Karpas-422 (cell line): ENCODE data around the gene CNST. TPM values are rescaled to one million over a fixed set of nuclear protein-coding genes. Genes with fewer than 3 reads are reported as not detected.
A peak's percentile ranks its signal among the peaks of the same experiment; 100 is the strongest.

Experiments used
- DNase-seq: peaks from one replicate; pipeline ENCODE4 v3.0.0-alpha.2; 2015
- H2AFZ ChIP-seq: fragments of 200-600 bp; sonication (generic); 2 replicates; pipeline ENCODE4 v1.6.1; 2014; ENCODE audit warnings: antibody characterized with exemption, low read length, mixed read lengths
- H3K27ac ChIP-seq: fragments of 200-600 bp; sonication (generic); 2 replicates; pipeline ENCODE4 v1.5.1; 2014; ENCODE audit warnings: mild to moderate bottlenecking, low read length, moderate library complexity
- H3K27me3 ChIP-seq: fragments of 200-600 bp; sonication (generic); 2 replicates; pipeline ENCODE4 v1.6.1; 2014; ENCODE audit warnings: low read length, mixed read lengths
- H3K36me3 ChIP-seq: fragments of 200-600 bp; sonication (generic); 2 replicates; pipeline ENCODE4 v1.6.1; 2014; ENCODE audit warnings: low read length, mixed read lengths; ENCODE audit not compliant: insufficient read depth
- H3K4me1 ChIP-seq: fragments of 200-600 bp; sonication (generic); 2 replicates; pipeline ENCODE4 v1.6.1; 2014; ENCODE audit warnings: mild to moderate bottlenecking, low read length, mixed read lengths
- H3K4me2 ChIP-seq: fragments of 200-600 bp; sonication (generic); 2 replicates; pipeline ENCODE4 v1.6.1; 2014; ENCODE audit warnings: low read length, low read depth, mild to moderate bottlenecking; ENCODE audit not compliant: poor library complexity, severe bottlenecking
- H3K4me3 ChIP-seq: fragments of 200-600 bp; sonication (generic); 2 replicates; pipeline ENCODE4 v1.5.1; 2014; ENCODE audit warnings: mild to moderate bottlenecking, antibody characterized with exemption, low read length, mixed read lengths
- H3K79me2 ChIP-seq: fragments of 200-600 bp; sonication (generic); 2 replicates; pipeline ENCODE4 v1.6.1; 2014; ENCODE audit warnings: mild to moderate bottlenecking, low read length, mixed read lengths
- H3K9ac ChIP-seq: fragments of 200-600 bp; sonication (generic); 2 replicates; pipeline ENCODE4 v1.6.0; 2014; ENCODE audit warnings: low read length
- H3K9me2 ChIP-seq: fragments of 200-600 bp; sonication (generic), shearing (Covaris generic); replicated peaks from 2 replicates; pipeline ENCODE4 v1.6.0; 2014; ENCODE audit warnings: mild to moderate bottlenecking, low read length, moderate library complexity; ENCODE audit not compliant: insufficient read depth
- H3K9me3 ChIP-seq: fragments of 300-700, 200-600 bp; sonication (generic); 2 replicates; pipeline ENCODE4 v1.6.1; 2014; ENCODE audit warnings: low read length, mixed read lengths
- H4K20me1 ChIP-seq: fragments of 200-600 bp; sonication (generic); 2 replicates; pipeline ENCODE4 v1.6.1; 2014; ENCODE audit warnings: mild to moderate bottlenecking, antibody characterized with exemption, low read length, low read depth; ENCODE audit not compliant: insufficient read depth
- total RNA-seq: library from RNA; depleted of rRNA; stranded (reverse); fragments of >200 nt; shearing (Covaris generic); gene quantifications from 2 replicates; pipeline ENCODE4 v1.2.3, GENCODE V29; 2014; ENCODE audit warnings: low replicate concordance

CNST gene
- total RNA-seq, 1 experiment from 2014 or later: 29.7 TPM

- H4K20me1 ChIP-seq: no peaks in the 10 kb centered on the region
- H3K9me2 ChIP-seq: no peaks in the 10 kb centered on the region
- H3K9ac ChIP-seq: no peak overlapping the region
- peaks cover 66% of the 10 kb centered on the region for H3K79me2 ChIP-seq
- no peak for DNase-seq
- H3K9me3 ChIP-seq: no peaks in the 10 kb centered on the region
- H3K36me3 ChIP-seq: peaks cover 28% of the 10 kb centered on the region
- H3K27me3 ChIP-seq: no peaks in the 10 kb centered on the region
- H3K4me1 ChIP-seq: no peaks in the 10 kb centered on the region; the same call in 1 of the 2 replicates
- no peak overlapping the region for H2AFZ ChIP-seq
- H3K4me2 ChIP-seq: no peak overlapping the region
- no peak overlapping the region for H3K4me3 ChIP-seq
- H3K27ac ChIP-seq: no peak overlapping the region
Observed at GRCh38 chr1:246639732-246640131, 73.5 kb downstream of the CNST start.

GRCh38 chr1:246640747-246641146 is 74.5 kb downstream of the CNST start:
- no peak for DNase-seq
- peaks cover 30% of the 10 kb centered on the region for H3K36me3 ChIP-seq
- H3K9me2 ChIP-seq: no peaks in the 10 kb centered on the region
- H2AFZ ChIP-seq: no peak overlapping the region
- no peaks in the 10 kb centered on the region for H3K9me3 ChIP-seq
- H4K20me1 ChIP-seq: no peaks in the 10 kb centered on the region
- H3K4me3 ChIP-seq: no peak overlapping the region
- H3K27ac ChIP-seq: no peak overlapping the region
- peaks cover 65% of the 10 kb centered on the region for H3K79me2 ChIP-seq
- no peak overlapping the region for H3K4me2 ChIP-seq
- no peaks in the 10 kb centered on the region for H3K27me3 ChIP-seq
- H3K4me1 ChIP-seq: no peaks in the 10 kb centered on the region; the same call in 1 of the 2 replicates
- no peak overlapping the region for H3K9ac ChIP-seq

- Histone ChIP-seq H3K4me2 (no peak overlapping the region), H3K4me1 (no peaks in the 10 kb centered on the region; the same call in 1 of the 2 replicates), H3K4me3 (no peak overlapping the region), H4K20me1 (no peaks in the 10 kb centered on the region), H3K27me3 (no peaks in the 10 kb centered on the region), H3K9me2 (no peaks in the 10 kb centered on the region), H3K27ac (no peak overlapping the region), H2AFZ (no peak overlapping the region), H3K36me3 (peaks cover 31% of the 10 kb centered on the region), H3K9me3 (no peaks in the 10 kb centered on the region), H3K79me2 (peaks cover 64% of the 10 kb centered on the region), H3K9ac (no peak overlapping the region)
- no peak for DNase-seq
Observed at GRCh38 chr1:246641394-246641793, 75.1 kb downstream of the CNST start.

- Histone ChIP-seq H4K20me1 (no peaks in the 10 kb centered on the region), H2AFZ (no peak overlapping the region), H3K4me1 (peaks cover 10% of the 10 kb centered on the region), H3K27ac (no peak overlapping the region), H3K27me3 (no peaks in the 10 kb centered on the region), H3K79me2 (peaks cover 59% of the 10 kb centered on the region), H3K4me3 (no peak overlapping the region), H3K4me2 (no peak overlapping the region), H3K9me2 (no peaks in the 10 kb centered on the region), H3K9ac (no peak overlapping the region), H3K36me3 (peaks cover 32% of the 10 kb centered on the region), H3K9me3 (no peaks in the 10 kb centered on the region)
- DNase-seq: no peak
Observed at GRCh38 chr1:246642719-246643118, 76.5 kb downstream of the CNST start.

- H3K27me3 ChIP-seq: no peaks in the 10 kb centered on the region
- no peak overlapping the region for H2AFZ ChIP-seq
- peaks cover 15% of the 10 kb centered on the region for H3K36me3 ChIP-seq
- H3K4me1 ChIP-seq: peaks cover 54% of the 10 kb centered on the region
- no peaks in the 10 kb centered on the region for H4K20me1 ChIP-seq
- no peak overlapping the region for H3K9ac ChIP-seq
- no peaks in the 10 kb centered on the region for H3K9me3 ChIP-seq
- no peak overlapping the region for H3K4me3 ChIP-seq
- H3K4me2 ChIP-seq: no peak overlapping the region
- peaks cover 52% of the 10 kb centered on the region for H3K79me2 ChIP-seq
- no peaks in the 10 kb centered on the region for H3K9me2 ChIP-seq
- H3K27ac ChIP-seq: peak overlapping the region; percentile 95; the same call in 1 of the 2 replicates
- DNase-seq: peak; percentile 57
Observed at GRCh38 chr1:246647113-246647512, 80.9 kb downstream of the CNST start.

GRCh38 chr1:246647513-246647912 is 81.3 kb downstream of the CNST start:
- peak overlapping the region; percentile 95; the same call in 1 of the 2 replicates for H3K27ac ChIP-seq
- H3K4me3 ChIP-seq: no peak overlapping the region
- H3K9me3 ChIP-seq: no peaks in the 10 kb centered on the region
- no peak for DNase-seq
- H3K9ac ChIP-seq: no peak overlapping the region
- H2AFZ ChIP-seq: no peak overlapping the region
- H3K79me2 ChIP-seq: peaks cover 53% of the 10 kb centered on the region
- no peak overlapping the region for H3K4me2 ChIP-seq
- H3K36me3 ChIP-seq: peaks cover 14% of the 10 kb centered on the region
- H4K20me1 ChIP-seq: no peaks in the 10 kb centered on the region
- H3K27me3 ChIP-seq: no peaks in the 10 kb centered on the region
- H3K9me2 ChIP-seq: no peaks in the 10 kb centered on the region
- H3K4me1 ChIP-seq: peaks cover 58% of the 10 kb centered on the region

GRCh38 chr1:246651012-246651695 is 84.9 kb downstream of the CNST start:
- H3K4me2 ChIP-seq: peak overlapping the region; percentile 81
- DNase-seq: peak; percentile 85
- H3K4me1 ChIP-seq: peaks cover 92% of the 10 kb centered on the region
- no peaks in the 10 kb centered on the region for H4K20me1 ChIP-seq
- H3K27me3 ChIP-seq: no peaks in the 10 kb centered on the region
- H3K9me3 ChIP-seq: no peaks in the 10 kb centered on the region
- no peaks in the 10 kb centered on the region for H3K9me2 ChIP-seq
- H3K27ac ChIP-seq: peak overlapping the region; percentile 95
- H3K79me2 ChIP-seq: peaks cover 77% of the 10 kb centered on the region
- H2AFZ ChIP-seq: no peak overlapping the region
- H3K9ac ChIP-seq: peak overlapping the region; percentile 58
- H3K36me3 ChIP-seq: peaks cover 24% of the 10 kb centered on the region
- peak overlapping the region; percentile 60 for H3K4me3 ChIP-seq

- no peaks in the 10 kb centered on the region for H3K9me2 ChIP-seq
- no peak overlapping the region for H2AFZ ChIP-seq
- peaks cover 58% of the 10 kb centered on the region for H3K79me2 ChIP-seq
- no peak for DNase-seq
- no peaks in the 10 kb centered on the region for H3K27me3 ChIP-seq
- no peaks in the 10 kb centered on the region for H3K9me3 ChIP-seq
- peaks cover 82% of the 10 kb centered on the region for H3K4me1 ChIP-seq
- peak overlapping the region; percentile 52; the same call in 1 of the 2 replicates for H3K4me3 ChIP-seq
- no peaks in the 10 kb centered on the region for H4K20me1 ChIP-seq
- H3K9ac ChIP-seq: peak overlapping the region; percentile 42
- peaks cover 23% of the 10 kb centered on the region for H3K36me3 ChIP-seq
- peak overlapping the region; percentile 81 for H3K4me2 ChIP-seq
- peak overlapping the region; percentile 93 for H3K27ac ChIP-seq
Observed at GRCh38 chr1:246658567-246658966, 92.3 kb downstream of the CNST start.
